ENCODE results near the gene NKAPL.

GRCh38 chr6:28232785-28233184 lies 26.3 kb upstream of the NKAPL start:
- TF ChIP-seq CHD2 (IDR thresholded peaks at IDR 0.05; ENCODE audit: low read length) (no peak), CTCF (IDR thresholded peaks at IDR 0.05; ENCODE audit: control extremely low read depth in 1 of 3, insufficient read depth in 1 of 3, low read depth in 1 of 3, low read length in 3 of 3) (no peak), YY1 (IDR thresholded peaks at IDR 0.05; ENCODE audit: low read depth, low read length) (no peak), EGR1 (IDR thresholded peaks at IDR 0.05; ENCODE audit: borderline replicate concordance, low read depth, low read length) (no peak), E2F6 (IDR thresholded peaks at IDR 0.05) (no peak), POLR2AphosphoS5 (IDR thresholded peaks at IDR 0.05; ENCODE audit: low read depth, low read length) (no peak), GTF2F1 (IDR thresholded peaks at IDR 0.05; ENCODE audit: borderline replicate concordance, low read depth, low read length) (no peak), TAF1 (IDR thresholded peaks at IDR 0.05; ENCODE audit: low read depth, low read length) (no peak), BRCA1 (IDR thresholded peaks at IDR 0.05; ENCODE audit: low read depth, low read length) (no peak), EP300 (IDR thresholded peaks at IDR 0.05; ENCODE audit: borderline replicate concordance in 1 of 2, low read depth in 2 of 2, low read length in 2 of 2) (no peak)

Data from H1 (cell line).